ENCODE data around the gene ALPI. TPM values are rescaled to one million over a fixed set of nuclear protein-coding genes. Genes with fewer than 3 reads are reported as not detected.
"Not testable (repeated sequence)": the region's sequence is repeated elsewhere in the genome, so short reads cannot be mapped to it uniquely, and the experiment has no call there.

Gene ALPI
- total RNA-seq (not detected), total RNA-seq (0 to 0.09 (median 0) reads per million in 172 experiments)
- polyA plus RNA-seq (2013, experiment 1 of 2), result not detected
- polyA plus RNA-seq (2013, experiment 2 of 2), result not detected

GRCh38 chr2:232455426-232456255 lies at the start of gene ALPI:
Gene ALPI, plus strand, starts transcription at chr2:232456153. Its CDS starts 47 bp downstream, at chr2:232456200.
- ChIA-PET CTCF (no interaction called here), POLR2A (no interaction called here)
- Histone ChIP-seq H3K4me1 (ENCODE audit: insufficient read depth, low read length) (no peaks in the 10 kb centered on the region), H3K27ac (ENCODE audit: low read depth in 1 of 2, low read length in 2 of 2) (no peak within 1 kb of the TSS), H3K27me3 (ENCODE audit: control insufficient read depth in 1 of 2, insufficient read depth in 2 of 2, low read length in 2 of 2) (peaks cover 0 to 4% of the 10 kb centered on the region in 2 experiments), H3K9me3 (ENCODE audit: control insufficient read depth in 1 of 2, insufficient read depth in 1 of 2, low read length in 2 of 2) (no peaks in the 10 kb centered on the region), H3K36me3 (ENCODE audit: insufficient read depth, low read length) (no peaks in the 10 kb centered on the region), H3K4me3 (ENCODE audit: low read length) (no peak within 1 kb of the TSS)
- ATAC-seq (ENCODE audit: poor library complexity), result no peak
- H3K27ac Mint-ChIP-seq, result no peak within 1 kb of the TSS
- H3K9me3 Mint-ChIP-seq, result no peaks in the 10 kb centered on the region
- H3K36me3 Mint-ChIP-seq (ENCODE audit: low read depth), result no peaks in the 10 kb centered on the region
- H3K4me1 Mint-ChIP-seq (ENCODE audit: low read depth), result no peaks in the 10 kb centered on the region
- intact Hi-C loops (cut with DNase I, micrococcal nuclease), result no loop called here
- peaks cover 17% of the 10 kb centered on the region for H3K27me3 Mint-ChIP-seq
- H3K4me3 Mint-ChIP-seq, result no peak within 1 kb of the TSS
- TF ChIP-seq CTCF (IDR thresholded peaks at IDR 0.05), result no peak
- no peak for DNase-seq

GRCh38 chr2:232406556-232407310 lies 49.2 kb upstream of the ALPI start, which contains the start of gene ALPG:
Gene ALPG, plus strand, starts transcription at chr2:232406844. Its CDS starts 51 bp downstream, at chr2:232406895.
- CTCF ChIA-PET, result no interaction called here
- intact Hi-C loops (cut with DNase I, micrococcal nuclease), result no loop called here
- POLR2A ChIA-PET, result no interaction called here
- H3K4me3 Mint-ChIP-seq, result no peak within 1 kb of the TSS
- Histone ChIP-seq H3K36me3 (ENCODE audit: insufficient read depth, low read length) (no peaks in the 10 kb centered on the region), H3K27ac (ENCODE audit: low read depth in 1 of 2, low read length in 2 of 2) (no peak within 1 kb of the TSS), H3K4me1 (ENCODE audit: insufficient read depth, low read length) (no peaks in the 10 kb centered on the region), H3K9me3 (ENCODE audit: control insufficient read depth in 1 of 2, insufficient read depth in 1 of 2, low read length in 2 of 2) (no peaks in the 10 kb centered on the region), H3K27me3 (ENCODE audit: control insufficient read depth in 1 of 2, insufficient read depth in 2 of 2, low read length in 2 of 2) (peaks cover 0 to 5% of the 10 kb centered on the region in 2 experiments), H3K4me3 (ENCODE audit: low read length) (no peak within 1 kb of the TSS)
- H3K27me3 Mint-ChIP-seq, result peaks cover 12% of the 10 kb centered on the region
- ATAC-seq (ENCODE audit: poor library complexity) (no peak), DNase-seq (no peak)
- H3K36me3 Mint-ChIP-seq (ENCODE audit: low read depth), result no peaks in the 10 kb centered on the region
- no peaks in the 10 kb centered on the region for H3K9me3 Mint-ChIP-seq
- H3K27ac Mint-ChIP-seq, result no peak within 1 kb of the TSS
- no peak for TF ChIP-seq CTCF (IDR thresholded peaks at IDR 0.05)
- no peaks in the 10 kb centered on the region for H3K4me1 Mint-ChIP-seq (ENCODE audit: low read depth)

- H3K36me3 ChIP-seq (ENCODE audit: insufficient read depth, low read length); intact Hi-C loops (cut with DNase I, micrococcal nuclease); H3K4me1 Mint-ChIP-seq (ENCODE audit: low read depth); H3K4me3 ChIP-seq (ENCODE audit: low read length); H3K4me1 ChIP-seq (ENCODE audit: insufficient read depth, low read length); CTCF ChIA-PET; H3K27ac Mint-ChIP-seq; H3K27ac ChIP-seq (ENCODE audit: low read depth in 1 of 2, low read length in 2 of 2); ATAC-seq (ENCODE audit: poor library complexity); H3K9me3 Mint-ChIP-seq; POLR2A ChIA-PET; DNase-seq; H3K9me3 ChIP-seq (ENCODE audit: control insufficient read depth in 1 of 2, insufficient read depth in 1 of 2, low read length in 2 of 2); H3K36me3 Mint-ChIP-seq (ENCODE audit: low read depth); H3K4me3 Mint-ChIP-seq; H3K27me3 ChIP-seq (ENCODE audit: control insufficient read depth in 1 of 2, insufficient read depth in 2 of 2, low read length in 2 of 2): not testable (repeated sequence)
- H3K27me3 Mint-ChIP-seq, result peaks cover 16% of the 10 kb centered on the region
Measured at GRCh38 chr2:232407428-232408150, 48.4 kb upstream of the ALPI start.

GRCh38 chr2:232408269-232408668 lies 47.7 kb upstream of the ALPI start:
- H3K36me3 ChIP-seq (ENCODE audit: insufficient read depth, low read length); POLR2A ChIA-PET; ATAC-seq (ENCODE audit: poor library complexity); H3K9me3 ChIP-seq (ENCODE audit: control insufficient read depth in 1 of 2, insufficient read depth in 1 of 2, low read length in 2 of 2); H3K4me3 ChIP-seq (ENCODE audit: low read length); DNase-seq; intact Hi-C loops (cut with DNase I, micrococcal nuclease); H3K4me3 Mint-ChIP-seq; H3K27me3 ChIP-seq (ENCODE audit: control insufficient read depth in 1 of 2, insufficient read depth in 2 of 2, low read length in 2 of 2); H3K4me1 ChIP-seq (ENCODE audit: insufficient read depth, low read length); H3K27ac Mint-ChIP-seq; H3K9me3 Mint-ChIP-seq; CTCF ChIA-PET; H3K4me1 Mint-ChIP-seq (ENCODE audit: low read depth); H3K27ac ChIP-seq (ENCODE audit: low read depth in 1 of 2, low read length in 2 of 2); H3K36me3 Mint-ChIP-seq (ENCODE audit: low read depth): not testable (repeated sequence)
- peaks cover 23% of the 10 kb centered on the region for H3K27me3 Mint-ChIP-seq

GRCh38 chr2:232409617-232410016 lies 46.3 kb upstream of the ALPI start:
- H3K27ac ChIP-seq (ENCODE audit: low read depth in 1 of 2, low read length in 2 of 2); H3K27me3 ChIP-seq (ENCODE audit: control insufficient read depth in 1 of 2, insufficient read depth in 2 of 2, low read length in 2 of 2); H3K4me3 ChIP-seq (ENCODE audit: low read length); DNase-seq; H3K36me3 Mint-ChIP-seq (ENCODE audit: low read depth); H3K36me3 ChIP-seq (ENCODE audit: insufficient read depth, low read length); intact Hi-C loops (cut with DNase I, micrococcal nuclease); H3K9me3 ChIP-seq (ENCODE audit: control insufficient read depth in 1 of 2, insufficient read depth in 1 of 2, low read length in 2 of 2); H3K4me1 ChIP-seq (ENCODE audit: insufficient read depth, low read length); ATAC-seq (ENCODE audit: poor library complexity); H3K4me3 Mint-ChIP-seq; POLR2A ChIA-PET; CTCF ChIA-PET; H3K27ac Mint-ChIP-seq; H3K9me3 Mint-ChIP-seq: not testable (repeated sequence)
- H3K4me1 Mint-ChIP-seq (ENCODE audit: low read depth), result peaks cover 12% of the 10 kb centered on the region
- H3K27me3 Mint-ChIP-seq, result peaks cover 34% of the 10 kb centered on the region

Measured in CD4-positive, alpha-beta T cell (primary cell).